ENCODE results near the gene TRIO. TPM values are rescaled to one million over a fixed set of nuclear protein-coding genes. Genes with fewer than 3 reads are reported as not detected.

The TRIO gene
- total and polyA plus RNA-seq, 2 of the 8 experiments (the other 6 are each of a cell fraction or from before 2014, with no cell fraction given): 35.1 to 69.1 TPM

DNA sequence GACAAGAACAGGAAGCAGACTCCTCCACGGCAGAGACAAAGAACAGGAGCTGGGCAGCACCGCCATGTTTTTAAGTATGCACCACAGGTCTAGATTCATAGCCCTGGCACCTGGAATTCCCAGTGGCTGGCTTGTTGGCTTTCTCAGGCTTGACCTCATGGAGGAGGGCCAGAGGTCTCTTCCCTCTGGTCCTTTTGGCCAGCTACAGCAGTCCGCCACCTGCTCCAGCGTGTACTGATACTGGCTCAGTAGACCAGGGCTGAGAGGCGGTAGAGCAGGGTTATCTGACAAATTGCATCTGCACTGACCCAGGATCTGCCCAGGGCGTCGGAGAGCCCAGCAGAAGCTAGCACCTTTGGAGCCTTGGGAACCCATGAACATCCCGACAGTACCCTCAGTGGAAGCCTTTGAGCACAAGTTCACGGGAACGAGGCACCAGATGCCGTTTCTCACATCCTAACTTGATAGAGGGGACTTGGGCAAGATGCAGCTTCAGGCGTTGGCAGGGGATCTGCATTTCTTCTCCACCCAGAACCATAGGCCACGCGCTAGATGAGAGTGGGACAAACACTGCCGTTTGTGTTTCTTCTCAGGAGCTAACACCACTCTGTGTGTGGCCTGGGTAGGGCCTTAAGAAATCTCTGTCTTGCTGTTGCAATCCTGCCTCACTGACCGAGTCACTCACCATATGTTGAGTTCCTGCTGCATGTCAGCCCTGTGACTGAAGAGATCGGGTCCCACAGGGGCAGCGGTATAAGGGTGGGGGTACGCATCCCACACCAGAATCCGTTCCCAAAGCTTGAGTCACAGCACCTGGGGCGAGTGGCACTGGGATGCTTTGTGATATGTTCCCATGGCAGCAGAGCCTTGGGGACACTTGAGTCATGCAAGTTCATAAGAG is 348.1 kb downstream of the TRIO start:
- 91% methylated on average over 21 of the region's 21 CpGs; no CpG with 5 or more reads in 1 of the 2 experiments for WGBS, 2 experiments (ENCODE audit: extremely low coverage in 1 of 2, insufficient coverage in 1 of 2, insufficient read length in 1 of 2, insufficient replicate concordance in 2 of 2, low coverage in 1 of 2, low lambda C conversion rate in 2 of 2, missing lambda C conversion rate in 1 of 2)
- Histone ChIP-seq H3K79me1 (ENCODE audit: low read depth, low read length) (no peaks in the 10 kb centered on the region; the same call in 1 of the 2 replicates), H2BK12ac (ENCODE audit: low read depth, low read length) (no peak overlapping the region), H3K56ac (replicated peaks; ENCODE audit: insufficient read length, low read depth, low read length) (no peak overlapping the region), H2BK15ac (ENCODE audit: low read length) (no peak overlapping the region), H4K91ac (replicated peaks; ENCODE audit: insufficient read length, low read length) (no peak overlapping the region), H2AFZ (ENCODE audit: low read length) (no peak overlapping the region), H3K9ac (replicated peaks in 1 of 4; ENCODE audit: extremely low read depth in 1 of 4, low read depth in 3 of 4, low read length in 3 of 4) (no peak overlapping the region), H3K14ac (ENCODE audit: insufficient read length) (no peak overlapping the region), H4K8ac (ENCODE audit: extremely low read depth, insufficient read depth, low read length) (no peak overlapping the region; the same call in 1 of the 2 replicates), H4K20me1 (replicated peaks in 1 of 2; ENCODE audit: control insufficient read depth in 1 of 2, insufficient read depth in 2 of 2, low read length in 2 of 2) (peaks cover 0 to under 1% of the 10 kb centered on the region in 2 experiments), H3K27ac (ENCODE audit: low read depth, low read length) (no peak overlapping the region), H2AK5ac (ENCODE audit: low read depth, low read length) (no peak overlapping the region), H3K27me3 (replicated peaks in 1 of 4; ENCODE audit: control insufficient read depth in 3 of 4, extremely low read depth in 1 of 4, insufficient read depth in 3 of 4, low read length in 3 of 4) (no peaks in the 10 kb centered on the region), H2BK5ac (ENCODE audit: low read depth, low read length) (peak overlapping the region; percentile 9; the same call in 1 of the 2 replicates), H4K5ac (ENCODE audit: insufficient read length, low read depth, low read length) (no peak overlapping the region), H3K9me3 (ENCODE audit: insufficient read depth in 2 of 2, low read depth in 1 of 2, low read length in 1 of 2) (no peaks in the 10 kb centered on the region), H3K4me2 (ENCODE audit: insufficient read depth in 1 of 2, low read depth in 2 of 2, low read length in 2 of 2) (no peak overlapping the region), H3K36me3 (ENCODE audit: control insufficient read depth in 2 of 4, insufficient read depth in 4 of 4, low read length in 3 of 4) (peaks cover 2 to 19% (median 16%) of the 10 kb centered on the region in 4 experiments; a peak in 5 of 8 replicates), H3K4ac (replicated peaks; ENCODE audit: insufficient read length, low read depth, low read length) (no peak overlapping the region), H2BK20ac (ENCODE audit: low read length) (no peak overlapping the region), H3K23me2 (ENCODE audit: low read depth, low read length) (peaks cover 5% of the 10 kb centered on the region; the same call in 1 of the 2 replicates), H2BK120ac (replicated peaks; ENCODE audit: low read depth, low read length) (no peak overlapping the region), H3K23ac (ENCODE audit: insufficient read length) (no peak overlapping the region), H3K18ac (ENCODE audit: extremely low read depth, low read length) (no peak overlapping the region), H3K4me1 (replicated peaks in 1 of 4; ENCODE audit: control insufficient read depth in 3 of 4, insufficient read depth in 4 of 4, low read length in 3 of 4) (no peaks in the 10 kb centered on the region), H3K4me3 (ENCODE audit: extremely low read depth in 1 of 4, insufficient read depth in 2 of 4, low read depth in 3 of 4, low read length in 4 of 4) (no peak overlapping the region), H3K79me2 (ENCODE audit: control insufficient read depth in 1 of 2, insufficient read depth in 2 of 2, low read length in 2 of 2) (no peaks in the 10 kb centered on the region)
- DNase-seq (ENCODE audit: low read depth in 1 of 2, low spot score in 2 of 2): no peak
- no peak for FAIRE-seq
- ChIA-PET CTCF (ENCODE audit: partially characterized antibody) (interaction anchor here (0.6 to 3.4 kb wide), 8 partner anchors 9 to 158 kb away, joined by 3 to 16 read pairs (median 4); no protein-coding TSS in a partner anchor), POLR2A (ENCODE audit: partially characterized antibody) (no interaction called here)
- no peak for TF ChIP-seq JUN (IDR thresholded peaks at IDR 0.05; ENCODE audit: low read depth, low read length)
- no peak for TF ChIP-seq CEBPB (IDR thresholded peaks at IDR 0.05; ENCODE audit: low read depth, low read length)
- TF ChIP-seq ZNF274 (IDR thresholded peaks at IDR 0.05; ENCODE audit: borderline replicate concordance, extremely low read depth, low read length): no peak
- no peak for TF ChIP-seq POLR2AphosphoS5 (IDR thresholded peaks at IDR 0.05; ENCODE audit: low read depth, low read length)
- TF ChIP-seq SP1 (IDR thresholded peaks at IDR 0.05; ENCODE audit: low read depth, low read length): no peak
- no peak for TF ChIP-seq HDAC6 (IDR thresholded peaks at IDR 0.05; ENCODE audit: low read depth, low read length)
- TF ChIP-seq TAF7 (optimal IDR thresholded peaks at IDR 0.05; ENCODE audit: borderline replicate concordance, low read depth, low read length): no peak
- TF ChIP-seq SRF (IDR thresholded peaks at IDR 0.05; ENCODE audit: low read depth, low read length): no peak
- no peak for TF ChIP-seq EP300 (IDR thresholded peaks at IDR 0.05; ENCODE audit: borderline replicate concordance in 1 of 2, low read depth in 2 of 2, low read length in 2 of 2)
- TF ChIP-seq MAFK (IDR thresholded peaks at IDR 0.05; ENCODE audit: low read depth, low read length): no peak
- no peak for TF ChIP-seq JUND (IDR thresholded peaks at IDR 0.05; ENCODE audit: low read length)
- no peak for TF ChIP-seq KDM4A (IDR thresholded peaks at IDR 0.05; ENCODE audit: low read depth, low read length, severe bottlenecking)
- no peak for TF ChIP-seq BRCA1 (IDR thresholded peaks at IDR 0.05; ENCODE audit: low read depth, low read length)
